Nephron progenitor cell (in vitro differentiated cells): ENCODE results near the gene MBTD1.

ENCODE experiments used
- DNase-seq: peaks from one replicate; pipeline ENCODE4 v3.0.0; 2021
- H3K27ac Mint-ChIP-seq: 2 replicates; pipeline ENCODE4 v1.8.0; 2021; ENCODE audit warnings: mild to moderate bottlenecking, moderate library complexity, mixed read lengths
- H3K27me3 Mint-ChIP-seq: 2 replicates; pipeline ENCODE4 v1.8.0; 2021; ENCODE audit warnings: mild to moderate bottlenecking, low read depth, mixed read lengths; ENCODE audit not compliant: poor library complexity
- H3K36me3 Mint-ChIP-seq: 2 replicates; pipeline ENCODE4 v1.8.0; 2021; ENCODE audit warnings: low read depth, mixed read lengths
- H3K4me1 Mint-ChIP-seq: 2 replicates; pipeline ENCODE4 v1.8.0; 2021; ENCODE audit warnings: mixed read lengths
- H3K4me3 Mint-ChIP-seq: 2 replicates; pipeline ENCODE4 v1.8.0; 2021; ENCODE audit warnings: mild to moderate bottlenecking, moderate library complexity, mixed read lengths
- H3K9me3 Mint-ChIP-seq: 2 replicates; pipeline ENCODE4 v1.8.0; 2021; ENCODE audit warnings: mild to moderate bottlenecking, moderate library complexity, mixed read lengths
- TF ChIP-seq, protein P1 (sequence below): fragments of 200-600 bp; sonication (generic); IDR thresholded peaks from 2 replicates; pipeline ENCODE4 v1.5.0; 2021; ENCODE audit warnings: antibody characterized with exemption

Gene MBTD1

DNA sequence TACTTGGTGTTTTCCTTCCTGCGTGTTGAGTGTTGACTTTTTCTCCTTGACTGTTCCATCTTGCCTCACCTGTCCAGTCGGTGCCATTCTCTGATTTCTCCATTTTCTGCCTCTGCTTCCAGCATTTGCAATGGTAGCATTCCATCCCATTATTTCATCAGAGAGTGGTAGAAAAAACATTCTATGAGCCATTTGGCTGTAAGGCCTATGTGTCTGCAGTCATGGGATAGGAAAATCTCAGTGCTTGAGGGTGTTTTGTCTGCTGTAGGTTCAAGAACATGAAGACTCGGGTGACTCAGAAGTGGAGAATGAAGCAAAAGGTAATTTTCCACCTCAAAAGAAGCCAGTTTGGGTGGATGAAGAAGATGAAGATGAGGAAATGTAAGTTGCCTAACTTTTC, 3.2 kb upstream of the MBTD1 start:
- peak overlapping the region; percentile 68 for H3K4me3 Mint-ChIP-seq
- H3K27ac Mint-ChIP-seq: no peak overlapping the region
- H3K27me3 Mint-ChIP-seq: no peaks in the 10 kb centered on the region
- H3K9me3 Mint-ChIP-seq: no peaks in the 10 kb centered on the region
- DNase-seq: no peak
- peaks cover 37% of the 10 kb centered on the region for H3K4me1 Mint-ChIP-seq
- peaks cover 50% of the 10 kb centered on the region for H3K36me3 Mint-ChIP-seq
- TF ChIP-seq, protein P1, sequence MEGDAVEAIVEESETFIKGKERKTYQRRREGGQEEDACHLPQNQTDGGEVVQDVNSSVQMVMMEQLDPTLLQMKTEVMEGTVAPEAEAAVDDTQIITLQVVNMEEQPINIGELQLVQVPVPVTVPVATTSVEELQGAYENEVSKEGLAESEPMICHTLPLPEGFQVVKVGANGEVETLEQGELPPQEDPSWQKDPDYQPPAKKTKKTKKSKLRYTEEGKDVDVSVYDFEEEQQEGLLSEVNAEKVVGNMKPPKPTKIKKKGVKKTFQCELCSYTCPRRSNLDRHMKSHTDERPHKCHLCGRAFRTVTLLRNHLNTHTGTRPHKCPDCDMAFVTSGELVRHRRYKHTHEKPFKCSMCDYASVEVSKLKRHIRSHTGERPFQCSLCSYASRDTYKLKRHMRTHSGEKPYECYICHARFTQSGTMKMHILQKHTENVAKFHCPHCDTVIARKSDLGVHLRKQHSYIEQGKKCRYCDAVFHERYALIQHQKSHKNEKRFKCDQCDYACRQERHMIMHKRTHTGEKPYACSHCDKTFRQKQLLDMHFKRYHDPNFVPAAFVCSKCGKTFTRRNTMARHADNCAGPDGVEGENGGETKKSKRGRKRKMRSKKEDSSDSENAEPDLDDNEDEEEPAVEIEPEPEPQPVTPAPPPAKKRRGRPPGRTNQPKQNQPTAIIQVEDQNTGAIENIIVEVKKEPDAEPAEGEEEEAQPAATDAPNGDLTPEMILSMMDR: no peak

DNA sequence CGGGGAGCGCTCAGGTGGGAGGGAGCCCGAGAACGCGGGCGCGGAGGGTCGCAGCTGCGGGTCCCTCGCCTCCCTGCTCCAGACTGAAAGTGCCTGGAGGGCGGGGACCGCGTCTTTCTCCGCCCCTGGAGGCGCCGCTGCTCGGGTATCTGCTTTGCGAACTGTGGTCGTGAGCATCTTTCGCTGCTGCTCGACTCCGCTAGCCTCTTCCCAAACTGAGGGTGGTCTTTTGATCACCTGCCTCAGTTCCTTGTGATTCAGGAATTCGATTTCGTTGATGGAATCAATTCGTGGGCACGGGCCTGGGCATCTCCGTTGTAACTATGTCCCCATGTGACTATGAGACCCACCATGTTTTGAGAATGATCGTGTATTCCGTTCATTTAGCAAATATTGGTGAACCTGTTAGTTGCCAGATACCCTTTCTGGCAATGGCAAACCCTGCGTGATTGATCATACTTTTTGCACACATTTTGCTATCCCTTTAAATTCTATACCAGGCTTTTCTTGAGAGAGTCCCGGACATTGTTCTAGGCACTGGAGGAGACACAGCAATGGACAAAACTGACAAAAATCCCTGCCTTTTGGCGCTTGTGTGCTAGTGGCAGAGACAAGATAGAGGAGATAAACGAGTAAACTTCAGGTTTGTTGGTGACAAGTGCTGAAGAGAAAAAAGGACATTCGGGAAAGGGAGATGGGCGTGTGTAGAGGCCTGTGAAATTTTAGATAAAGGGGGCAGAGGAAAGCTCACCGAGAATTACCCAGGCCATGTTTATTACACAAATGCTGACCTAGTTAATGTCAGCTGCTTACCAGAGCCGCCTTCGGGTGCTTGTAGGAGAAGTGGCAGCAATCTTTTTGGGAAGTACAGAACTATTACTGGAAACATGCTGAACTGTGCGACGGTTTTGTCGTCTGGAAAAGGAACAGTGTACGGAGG, 1.4 kb upstream of the MBTD1 start:
- Mint-ChIP-seq H3K27me3 (no peaks in the 10 kb centered on the region), H3K9me3 (no peaks in the 10 kb centered on the region), H3K36me3 (peaks cover 46% of the 10 kb centered on the region), H3K4me3 (peak overlapping the region; percentile 91), H3K27ac (peak overlapping the region; percentile 1), H3K4me1 (peaks cover 47% of the 10 kb centered on the region)
- TF ChIP-seq, protein P1: no peak
- peak; percentile 86 for DNase-seq

DNA sequence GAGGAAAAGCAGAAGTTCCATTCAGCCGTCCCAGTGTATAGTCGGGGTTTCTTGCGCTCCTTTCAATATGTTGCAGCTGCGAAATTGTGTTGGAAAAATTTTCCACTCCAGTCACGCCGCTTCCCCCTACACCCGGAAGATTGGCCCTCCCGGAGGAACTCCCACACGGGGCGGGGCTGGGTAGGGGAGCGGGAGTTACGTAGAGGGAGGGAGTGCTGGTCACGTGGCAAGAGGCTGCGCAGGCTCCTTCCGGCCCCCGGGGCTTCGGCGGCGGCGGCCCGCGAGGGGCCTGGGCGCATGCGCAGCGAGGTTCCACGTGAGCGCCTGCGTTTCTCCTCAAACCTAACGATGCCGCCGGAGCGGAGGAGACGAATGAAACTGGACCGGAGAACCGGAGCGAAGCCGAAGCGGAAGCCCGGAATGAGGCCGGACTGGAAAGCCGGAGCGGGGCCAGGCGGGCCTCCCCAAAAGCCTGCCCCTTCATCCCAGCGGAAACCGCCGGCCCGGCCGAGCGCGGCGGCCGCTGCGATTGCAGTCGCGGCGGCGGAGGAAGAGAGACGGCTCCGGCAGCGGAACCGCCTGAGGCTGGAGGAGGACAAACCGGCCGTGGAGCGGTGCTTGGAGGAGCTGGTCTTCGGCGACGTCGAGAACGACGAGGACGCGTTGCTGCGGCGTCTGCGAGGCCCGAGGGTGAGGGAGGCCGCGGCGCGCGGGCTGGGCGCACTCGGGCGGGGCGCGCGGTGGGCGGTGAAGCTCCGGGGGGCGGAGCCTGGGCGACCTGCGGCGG, 581 bp upstream of the MBTD1 start, which contains the start of gene UTP18:
Gene UTP18 (plus strand): TSS at position 310 of the 787 bp plus-strand sequence. CDS start 39 bp downstream, at position 349.
- peak within 1 kb of the TSS; percentile 100 for H3K27ac Mint-ChIP-seq
- H3K27me3 Mint-ChIP-seq: no peaks in the 10 kb centered on the region
- H3K4me3 Mint-ChIP-seq: peak within 1 kb of the TSS; percentile 91
- peak; percentile 97 for DNase-seq
- H3K4me1 Mint-ChIP-seq: peaks cover 52% of the 10 kb centered on the region
- TF ChIP-seq, protein P1: no peak
- H3K36me3 Mint-ChIP-seq: peaks cover 46% of the 10 kb centered on the region
- H3K9me3 Mint-ChIP-seq: no peaks in the 10 kb centered on the region

DNA sequence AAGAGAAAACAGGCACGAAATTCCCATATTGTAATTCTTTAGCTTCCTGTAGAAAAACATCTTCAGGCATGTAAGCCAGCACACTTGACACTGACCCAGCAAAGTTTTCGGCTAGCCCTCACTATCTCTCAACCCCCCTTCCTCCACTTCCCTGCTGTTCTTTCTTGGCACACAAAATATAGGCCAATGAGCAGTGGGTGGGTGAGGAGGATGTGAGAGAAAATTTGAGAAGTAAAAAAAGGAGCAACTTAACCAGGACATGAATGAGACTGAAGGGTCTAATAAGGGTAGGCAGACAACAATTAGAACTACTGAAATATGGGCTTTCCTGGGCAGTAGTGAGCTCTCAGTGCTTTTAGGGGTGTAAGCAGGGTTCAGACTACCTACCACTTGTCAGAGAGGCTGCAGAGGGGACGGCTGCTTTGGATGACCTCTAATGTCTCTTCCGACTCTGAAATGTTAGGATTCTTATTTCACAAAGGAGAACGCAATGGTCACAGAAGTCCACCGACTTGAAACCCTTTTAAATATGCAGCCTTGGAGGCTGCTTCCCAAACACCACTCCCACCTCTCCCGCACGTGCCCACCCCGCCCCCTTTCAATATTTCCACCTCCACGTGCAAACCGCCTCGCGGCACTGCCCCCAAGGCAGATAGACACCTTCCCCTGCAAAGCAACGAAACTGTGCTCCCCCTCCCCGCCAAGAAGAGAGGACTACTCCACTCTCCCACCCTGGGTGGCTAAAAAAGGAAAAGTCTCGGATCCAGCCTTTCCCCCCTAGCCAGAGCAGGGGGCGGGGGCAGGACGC, 889 bp downstream of the MBTD1 start:
- peak; percentile 48 for DNase-seq
- H3K4me1 Mint-ChIP-seq: peaks cover 52% of the 10 kb centered on the region
- H3K36me3 Mint-ChIP-seq: peaks cover 49% of the 10 kb centered on the region
- TF ChIP-seq, protein P1: no peak
- no peaks in the 10 kb centered on the region for H3K27me3 Mint-ChIP-seq
- H3K27ac Mint-ChIP-seq: peak overlapping the region; percentile 92
- peaks cover 3% of the 10 kb centered on the region for H3K9me3 Mint-ChIP-seq
- peak overlapping the region; percentile 91 for H3K4me3 Mint-ChIP-seq

DNA sequence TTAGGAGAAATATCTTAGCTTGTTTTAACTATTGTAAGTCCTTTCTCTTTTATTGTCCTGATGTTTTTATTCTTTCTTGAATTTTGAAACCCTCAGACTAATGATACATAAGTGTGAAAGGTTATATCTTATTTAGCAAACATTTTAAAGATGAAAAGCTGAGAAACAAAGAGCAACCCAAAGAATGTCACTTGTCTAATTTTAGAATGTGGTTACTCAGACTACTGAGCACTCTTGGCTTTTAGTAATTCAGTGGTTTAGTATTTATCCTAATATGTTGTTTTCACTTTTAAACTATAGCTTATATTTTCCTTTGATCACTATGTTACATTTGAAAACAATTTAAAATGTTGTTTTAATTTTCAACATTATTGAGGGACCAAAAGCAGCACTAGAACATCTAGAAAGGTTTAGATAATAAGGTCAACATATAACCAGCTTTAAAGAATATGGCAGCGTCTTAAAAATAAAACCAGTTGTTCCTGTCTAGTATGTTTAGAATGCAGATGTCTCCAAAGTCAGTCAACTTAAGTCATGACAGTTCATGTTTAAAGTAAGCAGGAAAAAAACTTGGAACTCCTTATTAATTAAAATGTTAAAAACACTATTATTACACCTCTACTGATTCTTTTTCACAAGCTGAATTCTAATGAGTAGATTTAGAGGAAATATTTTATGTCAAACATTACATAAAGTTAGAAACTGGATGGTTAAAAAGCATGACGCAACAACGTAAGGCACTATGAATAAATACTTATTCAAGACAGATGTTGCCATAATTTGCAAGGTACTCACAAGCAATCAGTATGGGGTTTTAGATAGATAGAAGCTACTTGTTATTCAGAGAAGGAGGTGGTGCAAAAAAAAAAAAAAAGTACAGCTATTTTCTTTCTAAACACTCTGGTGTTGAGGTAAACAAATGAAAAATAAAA, 2.4 kb downstream of the MBTD1 start:
- H3K27ac Mint-ChIP-seq: no peak overlapping the region

More for the DNA sequence above, 2.4 kb downstream of the MBTD1 start:
- peaks cover 10% of the 10 kb centered on the region for H3K9me3 Mint-ChIP-seq
- TF ChIP-seq, protein P1: no peak
- peaks cover 52% of the 10 kb centered on the region for H3K36me3 Mint-ChIP-seq
- no peak for DNase-seq
- peaks cover 40% of the 10 kb centered on the region for H3K4me1 Mint-ChIP-seq
- H3K4me3 Mint-ChIP-seq: peak overlapping the region; percentile 91
- H3K27me3 Mint-ChIP-seq: no peaks in the 10 kb centered on the region
